Diencephalon (tissue), 1 donor: ENCODE data around the gene DOK6. TPM values are rescaled to one million over a fixed set of nuclear protein-coding genes. Genes with fewer than 3 reads are reported as not detected.

Experiments
- total RNA-seq: library from RNA; depleted of rRNA; stranded (reverse); fragments of >200 nt; gene quantifications from one replicate; pipeline ENCODE4 v1.2.3, GENCODE V29; 2014

The DOK6 gene
- total RNA-seq = 80.7 TPM

DNA sequence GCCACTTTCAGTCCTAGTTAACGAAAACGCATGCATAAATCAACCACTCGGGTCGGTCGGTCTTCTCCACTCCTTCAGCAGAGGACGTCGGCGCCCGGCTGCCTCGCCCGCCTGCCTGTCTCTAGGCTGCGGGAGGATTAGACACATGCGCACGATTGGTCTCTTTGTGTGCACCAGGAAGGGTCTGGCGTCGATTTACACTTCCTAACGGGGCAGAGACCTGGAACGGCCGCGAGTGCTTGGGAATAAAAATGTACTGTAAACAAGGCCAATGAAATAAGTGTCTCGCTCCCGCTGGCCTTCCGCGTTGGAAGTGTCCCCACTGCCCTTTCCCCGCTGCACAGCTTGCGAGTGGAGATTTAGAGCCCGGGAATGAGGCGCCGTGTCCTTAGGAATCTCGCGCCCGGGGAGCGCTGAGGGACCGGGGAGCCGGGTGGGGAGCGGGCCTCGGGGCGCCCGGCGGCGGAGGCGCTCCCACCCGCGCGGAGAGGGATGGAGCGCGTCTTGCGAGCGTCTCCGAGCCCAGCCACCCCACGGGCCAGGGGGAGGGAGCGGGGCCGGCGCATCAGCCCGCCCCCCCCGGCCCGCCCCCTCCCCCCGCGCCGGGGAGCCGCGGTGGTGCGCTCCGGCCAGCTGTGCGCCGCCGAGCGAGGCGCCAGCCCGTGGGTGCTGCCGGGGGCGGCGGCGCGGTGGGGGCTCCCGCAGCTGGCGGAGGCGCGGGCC lies at the start of gene DOK6:
Gene DOK6, plus strand, starts transcription at position 636 of the 723 bp plus-strand sequence.

